Activated effector memory CD4-positive, alpha-beta T cell treated with anti-CD3 and anti-CD28 coated beads, Interleukin-2, amount 50 U/mL, for 16 hours (primary cell): ENCODE results near the gene SGSM1.
"Not testable (repeated sequence)": the region's sequence is repeated elsewhere in the genome, so short reads cannot be mapped to it uniquely, and the experiment has no call there.

Experiments used
- DNase-seq: peaks from one replicate; pipeline ENCODE4 v3.0.0-alpha.2; 2020

The SGSM1 gene

DNA sequence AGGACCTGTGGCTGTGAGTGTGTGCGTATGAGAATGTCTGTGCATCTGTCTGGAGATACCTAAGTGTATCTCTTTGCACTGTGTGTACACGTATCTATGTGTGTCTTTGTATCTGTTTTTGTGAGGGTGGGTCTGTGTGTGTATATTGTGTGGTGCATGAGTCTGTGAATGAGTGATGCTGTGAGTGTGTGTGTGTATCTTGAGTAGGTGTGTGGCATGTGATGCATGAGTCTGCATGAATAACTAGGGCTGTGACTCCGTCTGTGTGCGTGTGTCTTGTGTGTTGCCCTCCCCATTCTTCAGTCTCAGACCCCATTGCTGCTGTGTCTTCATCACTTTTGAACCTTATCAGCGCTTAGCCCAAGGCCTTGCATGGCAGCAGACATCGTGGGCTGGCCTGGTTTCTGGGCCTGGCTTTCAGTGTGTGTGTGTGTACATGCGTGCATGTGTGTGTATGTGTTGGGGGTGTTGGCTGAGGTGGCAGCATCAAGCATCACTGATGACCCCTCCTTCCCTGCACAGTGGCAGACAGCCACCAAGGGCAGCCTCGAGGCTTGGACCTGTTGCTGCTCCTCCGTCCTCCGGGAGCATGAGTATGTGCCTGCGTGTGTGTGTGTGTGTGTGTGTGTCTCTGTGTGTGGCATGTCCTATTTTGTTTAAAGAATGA lies 1.4 kb downstream of the SGSM1 start:
- no peak for DNase-seq

DNA sequence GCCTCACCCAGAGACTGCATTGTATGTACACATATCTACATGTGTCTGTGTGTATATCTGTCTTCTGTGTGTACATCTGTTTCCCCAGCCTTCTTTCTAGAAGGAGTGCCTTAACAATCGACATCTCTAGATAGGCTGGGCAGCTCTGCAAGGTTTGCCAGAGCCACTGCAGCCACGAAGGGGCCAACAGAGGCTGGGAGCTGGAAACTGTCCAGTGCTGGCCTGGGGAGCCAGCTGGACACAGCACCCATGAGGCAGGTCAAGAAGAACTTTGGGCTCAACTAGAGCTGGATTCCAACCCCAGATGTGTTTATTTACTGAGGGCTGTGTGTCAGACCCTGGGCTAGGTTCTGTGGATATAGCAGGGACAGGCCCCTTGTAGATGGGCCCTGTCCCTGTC lies 3.3 kb downstream of the SGSM1 start:
- DNase-seq = no peak

DNA sequence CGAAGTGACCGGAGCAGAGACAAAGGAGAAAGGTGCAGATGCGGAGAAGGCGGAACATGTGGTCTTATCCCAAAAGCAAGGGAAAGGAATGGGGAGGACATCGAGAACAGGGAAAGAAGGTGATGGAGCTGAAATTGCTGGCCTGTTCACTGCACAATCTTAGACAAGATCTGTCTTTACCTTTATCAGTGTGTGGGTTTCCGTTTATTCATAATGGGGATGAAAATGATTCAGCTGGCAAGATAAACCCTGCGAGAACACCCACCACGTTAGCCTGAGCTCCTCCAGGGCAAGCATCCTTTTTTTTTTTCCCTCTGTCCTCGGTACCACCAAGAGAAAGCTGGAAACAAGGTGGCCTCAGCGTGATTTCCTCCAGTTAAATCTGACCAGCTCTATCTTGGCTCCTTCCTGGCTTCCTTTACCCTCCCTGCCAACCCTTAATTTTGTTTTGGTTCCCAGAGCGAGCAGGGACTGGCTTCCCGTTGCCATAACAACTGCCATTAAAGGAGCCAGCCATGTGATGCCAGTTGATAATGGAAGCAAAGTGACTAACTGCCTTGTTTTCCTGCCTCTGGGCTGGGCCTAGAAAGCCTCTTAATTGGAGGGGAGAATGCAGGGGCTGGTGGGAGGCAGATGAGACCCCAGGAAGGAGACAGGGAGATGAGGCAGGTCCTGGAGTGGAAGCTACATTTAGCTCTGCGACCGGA lies 4.2 kb downstream of the SGSM1 start:
- no peak for DNase-seq

DNA sequence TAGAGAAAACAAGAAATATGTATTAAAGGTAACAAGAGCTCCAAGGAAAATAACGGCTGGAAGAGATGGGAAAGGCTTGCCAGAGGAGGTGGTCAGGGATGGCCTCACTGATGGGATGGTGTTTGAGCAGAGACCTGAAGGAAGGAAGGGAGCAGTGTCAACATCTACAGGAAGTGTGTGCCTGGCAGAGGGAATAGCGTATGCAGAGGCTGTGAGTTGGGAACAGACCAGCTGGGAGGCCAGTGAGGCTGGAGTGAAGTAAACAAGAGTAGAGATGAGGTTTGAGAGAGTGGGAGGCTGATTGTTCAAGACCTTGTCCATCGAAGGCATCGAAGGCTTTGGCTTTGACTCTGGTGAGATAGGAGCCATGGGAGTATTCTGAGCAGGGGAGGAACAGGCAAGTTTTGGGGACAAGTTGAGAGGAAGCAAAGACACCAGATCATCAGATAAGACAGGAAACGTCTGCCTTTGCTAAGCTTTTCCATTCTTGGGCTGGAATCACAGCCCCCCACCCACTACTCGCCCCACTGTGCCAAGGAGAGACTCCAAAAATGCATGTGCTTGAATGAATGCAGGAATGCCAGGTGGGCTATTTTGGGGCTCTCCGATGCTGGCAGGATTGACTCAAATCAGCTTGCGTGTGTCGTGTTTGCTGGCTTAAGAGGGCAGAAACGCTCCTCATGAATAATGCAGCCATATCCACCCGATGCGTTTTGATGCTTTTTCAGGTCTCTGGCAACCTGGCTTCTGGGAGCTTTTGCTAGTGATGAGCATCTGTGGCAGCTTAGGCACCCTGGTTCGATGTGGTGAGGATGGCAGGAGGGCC lies 7.2 kb downstream of the SGSM1 start:
- DNase-seq = no peak

DNA sequence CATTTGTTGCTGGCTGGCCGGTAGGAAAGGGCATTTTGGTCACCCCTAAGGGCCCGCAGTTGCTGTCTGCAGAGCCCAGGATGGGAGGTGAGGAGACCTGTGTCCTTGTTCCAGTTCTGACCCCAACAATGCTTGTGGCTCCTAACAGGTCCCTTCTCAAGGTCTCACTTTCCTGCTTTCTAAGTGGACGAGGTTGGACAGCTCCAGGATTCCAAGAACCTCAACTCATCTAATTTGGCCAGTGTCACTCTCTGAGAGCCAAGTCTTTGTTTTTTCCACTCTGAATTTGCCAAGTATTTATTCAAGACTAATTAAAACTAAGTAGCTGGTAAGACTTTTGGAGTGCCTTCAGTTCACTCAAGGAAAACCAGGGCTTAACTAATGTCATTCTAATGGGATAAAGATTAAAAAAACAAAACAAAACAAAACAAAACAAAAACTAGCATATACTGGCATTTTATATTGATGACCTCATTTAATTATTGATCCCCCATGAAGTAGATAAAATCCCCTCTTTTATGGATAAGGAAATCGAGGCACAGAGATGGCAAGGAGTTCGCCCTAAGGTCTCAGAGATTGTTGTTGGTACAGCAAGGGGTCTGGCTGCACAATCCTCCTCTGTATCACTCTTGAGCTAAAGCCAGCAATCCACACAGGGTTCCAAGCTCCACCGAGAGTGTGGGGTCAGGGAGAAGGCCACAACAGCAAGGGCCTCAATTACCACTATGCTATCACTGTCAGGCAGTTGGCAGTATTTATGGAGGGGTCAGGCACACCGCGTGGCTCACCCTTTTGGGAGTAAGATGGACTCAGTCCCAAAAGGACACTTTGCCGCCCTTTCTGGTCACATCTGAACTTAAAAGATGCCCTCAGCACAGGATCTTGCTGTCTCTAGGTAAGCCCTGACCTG lies 8.1 kb downstream of the SGSM1 start:
- no peak for DNase-seq

DNA sequence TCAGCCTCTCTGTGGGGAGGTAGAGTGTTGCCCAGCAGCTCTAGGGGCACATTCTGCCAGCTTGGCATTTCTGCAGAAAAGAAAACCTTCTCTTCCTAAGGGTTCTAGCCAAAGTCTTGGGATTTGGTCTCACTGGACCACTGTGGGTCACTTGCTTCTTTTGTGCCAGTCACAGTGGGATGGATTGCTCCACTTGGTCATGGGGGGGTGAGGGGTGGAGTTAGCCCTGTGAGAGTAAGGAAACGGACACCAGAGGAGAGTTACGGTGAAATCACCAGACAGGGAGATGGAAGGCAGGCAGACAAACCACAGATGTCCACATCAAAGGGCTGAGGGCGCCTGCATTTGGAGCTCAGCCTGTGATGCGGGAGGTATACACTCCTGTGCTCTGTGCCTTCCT lies 10.8 kb downstream of the SGSM1 start:
- no peak for DNase-seq

DNA sequence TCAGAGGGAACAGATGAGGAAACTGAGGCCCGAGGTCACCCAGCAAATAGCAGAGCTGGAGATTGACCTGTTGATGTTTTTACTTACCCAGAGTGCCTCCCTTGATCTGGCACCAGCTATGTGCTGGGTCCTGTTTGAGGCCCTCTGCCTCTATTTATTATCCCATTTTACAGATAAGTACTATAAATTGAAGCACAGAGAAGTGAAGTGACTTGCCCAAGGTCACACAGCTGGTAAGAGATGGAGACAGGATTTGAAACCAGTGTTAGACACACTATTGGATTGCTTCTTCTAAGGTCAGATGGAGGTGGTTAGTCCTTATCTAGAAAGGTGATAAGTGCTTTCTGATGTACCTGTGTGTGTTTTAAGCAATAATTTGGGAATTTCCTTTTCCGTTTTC lies 13.5 kb downstream of the SGSM1 start:
- DNase-seq = no peak

DNA sequence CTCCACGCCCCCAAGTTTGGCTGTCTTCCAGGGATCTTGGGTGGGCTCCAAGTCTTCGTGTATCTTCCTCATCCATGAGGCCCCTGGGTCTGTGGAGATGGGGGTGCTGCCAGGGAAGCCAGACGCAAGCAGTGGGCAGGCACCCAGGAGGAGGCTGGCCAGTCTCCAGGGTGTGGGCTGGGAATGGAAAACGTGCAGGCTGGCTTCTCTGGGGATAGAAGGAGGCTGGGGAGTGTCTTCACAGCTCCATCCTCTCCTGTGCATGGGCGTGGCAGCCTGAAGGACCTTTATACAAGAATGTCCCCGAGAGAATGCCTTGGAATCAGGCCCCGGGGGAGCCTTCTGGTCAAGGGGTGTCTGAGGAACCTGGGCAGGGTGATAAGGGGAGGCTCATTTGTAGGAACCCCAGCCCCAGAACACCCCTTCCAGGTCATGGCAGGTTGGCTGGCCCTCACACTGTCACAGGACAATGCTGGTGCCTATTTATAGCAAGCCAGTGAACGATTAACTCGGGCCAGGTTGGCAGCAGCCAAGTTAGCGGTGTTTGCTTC lies 14.0 kb downstream of the SGSM1 start:
- DNase-seq = no peak

DNA sequence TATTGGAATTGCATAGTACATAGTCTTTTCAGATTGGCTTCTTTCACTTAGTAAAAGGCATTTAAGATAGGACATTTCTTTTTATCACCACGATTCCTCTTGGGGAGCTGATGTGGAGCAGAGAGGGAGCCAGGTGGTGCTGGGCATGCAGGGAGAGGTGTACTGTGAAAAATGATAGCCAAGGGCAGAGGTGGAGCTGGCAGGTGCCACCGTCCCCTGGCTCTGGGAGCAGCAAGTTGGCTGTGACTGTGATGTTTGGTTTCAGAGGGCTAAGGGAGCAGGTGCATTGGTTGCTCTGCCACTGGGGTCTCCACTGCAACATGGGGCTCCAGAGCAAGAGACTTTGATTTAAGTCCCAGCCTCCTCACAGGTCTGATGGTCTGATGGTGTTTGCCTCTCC lies 16.5 kb downstream of the SGSM1 start:
- DNase-seq = no peak

DNA sequence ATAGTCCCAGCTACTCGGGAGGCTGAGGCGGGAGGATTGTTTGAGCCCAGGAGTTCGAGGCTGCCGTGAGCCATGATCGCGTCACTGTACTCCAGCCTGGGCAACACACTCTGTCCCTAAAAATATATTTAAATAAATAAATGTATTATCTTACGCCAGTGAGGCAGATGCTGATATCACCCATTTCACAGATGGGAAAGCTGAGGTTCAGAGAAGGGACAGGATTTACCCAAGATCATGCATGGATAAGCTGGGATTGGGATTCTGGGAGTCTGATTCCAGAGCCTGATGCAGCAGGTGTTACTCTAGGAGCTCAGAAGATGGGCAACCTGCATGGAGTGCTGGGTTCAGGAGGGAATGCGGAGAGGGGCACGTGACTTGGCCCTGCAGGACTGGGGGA lies 17.8 kb downstream of the SGSM1 start:
- DNase-seq = no peak

DNA sequence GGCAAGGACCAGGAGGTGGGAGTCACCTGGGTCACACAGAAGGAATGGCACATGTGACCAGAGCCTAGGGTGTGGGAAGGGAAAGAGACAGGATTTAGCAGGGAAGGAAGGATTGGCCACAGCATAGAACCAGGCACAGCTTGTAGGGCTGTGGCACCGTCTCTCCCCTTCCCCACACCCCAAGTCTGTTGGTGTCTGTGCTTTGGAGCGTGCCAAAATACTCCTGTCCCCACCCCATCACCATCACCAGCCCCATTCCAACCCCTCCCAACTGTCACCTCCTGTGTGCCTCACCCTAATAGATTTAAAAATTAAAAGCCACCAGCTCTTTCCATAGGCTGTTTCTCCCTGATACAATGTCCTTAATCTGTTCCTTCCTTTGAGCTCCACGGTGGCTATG lies 18.2 kb downstream of the SGSM1 start:
- no peak for DNase-seq

DNA sequence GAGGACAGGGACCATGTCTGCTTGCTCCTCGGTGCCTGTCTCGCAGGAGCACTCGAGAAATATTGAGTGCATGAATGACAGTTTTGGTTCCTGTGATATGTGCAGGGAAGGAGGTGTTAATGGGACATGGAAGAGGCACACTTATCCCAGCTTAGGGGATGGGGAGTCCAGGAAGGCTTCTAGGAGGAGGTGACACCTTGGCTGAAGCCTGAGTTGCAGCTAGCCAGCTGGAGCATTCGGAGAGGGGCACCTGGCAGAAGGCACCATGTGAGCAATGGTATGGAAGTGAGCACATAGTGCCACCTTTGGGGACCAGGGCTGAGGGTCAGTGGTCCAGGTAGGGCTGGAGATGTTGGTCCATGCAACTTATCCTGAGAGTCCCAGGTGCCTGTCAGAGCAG lies 18.9 kb downstream of the SGSM1 start:
- DNase-seq = no peak

DNA sequence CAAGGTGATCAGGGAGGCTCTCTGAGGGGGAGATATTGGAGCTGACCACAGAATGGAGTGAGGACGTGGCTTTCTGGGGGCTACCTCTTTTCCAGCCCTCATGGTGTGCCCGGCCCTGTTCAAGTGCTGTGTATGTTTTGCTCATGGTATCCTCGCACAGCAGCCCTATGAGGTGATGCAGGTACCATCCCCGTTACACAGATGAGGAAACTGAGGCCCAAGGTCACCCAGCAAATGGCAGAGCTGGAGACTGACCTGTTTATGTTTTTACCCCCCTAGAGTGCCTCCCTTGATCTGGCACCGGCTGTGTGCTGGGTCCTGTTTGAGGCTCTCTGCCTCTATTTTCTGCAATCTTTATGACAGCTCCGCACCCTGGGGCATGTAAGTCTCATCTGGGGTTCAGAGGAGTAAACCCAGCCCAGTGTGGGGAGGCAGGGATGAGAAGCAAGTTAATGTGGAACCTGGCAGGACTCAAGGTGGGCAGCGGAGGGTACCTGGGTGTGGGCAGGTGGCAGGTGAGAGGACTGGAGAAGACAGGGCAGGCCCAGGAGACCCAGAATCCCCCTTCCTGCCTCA lies 20.8 kb downstream of the SGSM1 start:
- DNase-seq = no peak

DNA sequence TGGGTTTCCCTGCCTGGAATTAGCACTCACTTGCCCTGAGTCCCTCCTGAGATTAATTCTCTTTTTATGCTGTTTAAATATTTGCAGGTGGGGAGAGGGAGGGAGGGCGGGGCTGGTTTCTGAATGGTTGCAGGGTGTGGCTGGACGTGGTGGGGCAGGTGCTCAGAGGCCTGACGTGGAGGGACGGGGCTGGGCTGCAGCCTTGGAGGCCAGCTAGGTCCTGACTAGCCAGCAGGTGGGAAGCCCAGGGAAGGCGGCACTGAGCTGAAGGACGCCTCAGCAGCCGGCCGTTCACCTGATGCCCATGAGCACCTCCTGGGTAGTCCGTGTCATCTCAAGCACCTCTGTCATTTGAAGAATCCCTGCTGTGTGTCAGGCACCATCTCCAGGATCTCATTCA lies 21.3 kb downstream of the SGSM1 start:
- no peak for DNase-seq

DNA sequence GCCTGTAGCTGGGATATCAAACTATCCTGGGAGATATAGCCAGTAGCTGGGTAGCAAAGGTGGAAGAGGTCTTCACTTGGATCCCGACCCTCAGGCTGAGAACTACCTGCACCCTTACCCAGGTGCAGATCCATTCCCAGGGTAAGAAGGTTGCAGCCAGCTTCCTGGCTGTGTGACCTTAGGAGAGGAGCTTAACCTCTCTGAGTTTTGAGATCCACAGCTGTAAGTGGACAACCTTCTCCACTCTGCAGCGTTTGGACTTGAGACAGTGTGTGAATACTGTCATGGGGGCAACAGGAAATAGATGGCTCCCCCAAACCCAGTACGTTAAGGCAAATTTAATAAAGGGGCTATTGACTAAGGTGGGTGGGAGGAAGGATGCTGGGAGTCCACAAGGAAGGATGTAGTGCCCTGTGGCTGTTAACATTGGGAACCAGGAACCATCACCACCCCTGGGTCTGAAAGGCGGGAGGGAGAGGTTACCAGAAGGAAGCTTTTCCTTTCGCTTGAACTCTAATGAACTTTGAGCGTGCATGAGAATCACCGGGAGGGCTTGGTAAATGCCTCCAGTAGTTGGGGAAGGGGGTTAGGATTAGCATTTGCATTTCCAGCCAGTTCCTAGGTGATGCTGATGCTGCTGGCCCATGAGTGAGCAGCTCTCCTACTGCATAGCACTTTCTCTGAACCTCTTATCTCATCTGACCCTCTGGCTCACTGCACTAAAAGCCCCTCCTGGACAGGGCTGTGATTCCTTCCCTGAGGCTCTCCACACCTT lies 24.4 kb downstream of the SGSM1 start:
- no peak for DNase-seq

DNA sequence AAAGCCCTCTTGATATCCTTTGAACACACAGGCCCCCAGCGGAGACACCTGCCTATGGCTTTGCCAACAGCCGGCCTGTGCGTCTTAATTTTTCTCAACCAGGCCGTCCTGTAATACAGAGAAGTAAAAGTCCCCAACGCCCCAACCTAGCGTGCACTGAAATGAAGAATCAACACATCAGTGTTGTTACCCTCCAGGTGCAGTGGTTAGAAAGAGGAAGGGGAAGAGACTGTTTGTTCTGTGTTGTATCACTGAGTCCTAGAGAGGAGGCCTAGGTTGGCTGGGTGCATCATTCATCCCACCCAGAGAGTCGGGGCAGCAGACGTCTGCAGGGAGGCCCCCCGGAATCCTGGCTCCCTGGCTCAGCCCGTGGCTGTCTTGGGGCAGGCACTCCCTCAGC lies 25.7 kb downstream of the SGSM1 start:
- DNase-seq = no peak

DNA sequence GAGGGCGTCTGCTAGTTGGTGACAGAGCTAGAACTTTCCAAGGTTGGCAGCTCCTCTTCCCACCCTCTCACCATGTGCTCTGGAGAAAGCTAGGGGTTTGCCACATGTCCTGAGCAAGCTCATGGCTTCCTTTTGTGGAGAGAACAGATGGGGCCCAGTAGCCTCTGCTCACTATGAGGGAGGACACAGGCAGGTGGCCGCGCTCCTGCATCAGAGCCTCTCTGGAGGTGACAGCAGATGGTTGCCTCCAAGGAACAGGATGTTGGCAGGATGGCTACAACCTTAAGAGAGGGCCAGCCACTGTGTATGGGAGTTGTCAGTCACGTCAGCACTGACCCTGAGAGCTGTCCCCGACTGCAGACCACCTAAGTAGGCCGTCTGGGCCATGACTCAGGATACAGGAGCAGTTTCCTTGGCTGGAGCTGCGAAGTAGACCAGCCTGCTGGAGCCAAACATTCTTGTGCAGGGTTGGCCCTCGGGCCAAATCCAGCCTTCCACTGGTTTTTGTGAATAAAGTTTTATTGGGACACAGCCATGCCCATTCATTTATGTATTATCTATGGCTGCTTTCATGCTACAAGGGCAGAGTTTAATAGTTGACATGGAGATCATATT lies 28.0 kb downstream of the SGSM1 start:
- DNase-seq = no peak

DNA sequence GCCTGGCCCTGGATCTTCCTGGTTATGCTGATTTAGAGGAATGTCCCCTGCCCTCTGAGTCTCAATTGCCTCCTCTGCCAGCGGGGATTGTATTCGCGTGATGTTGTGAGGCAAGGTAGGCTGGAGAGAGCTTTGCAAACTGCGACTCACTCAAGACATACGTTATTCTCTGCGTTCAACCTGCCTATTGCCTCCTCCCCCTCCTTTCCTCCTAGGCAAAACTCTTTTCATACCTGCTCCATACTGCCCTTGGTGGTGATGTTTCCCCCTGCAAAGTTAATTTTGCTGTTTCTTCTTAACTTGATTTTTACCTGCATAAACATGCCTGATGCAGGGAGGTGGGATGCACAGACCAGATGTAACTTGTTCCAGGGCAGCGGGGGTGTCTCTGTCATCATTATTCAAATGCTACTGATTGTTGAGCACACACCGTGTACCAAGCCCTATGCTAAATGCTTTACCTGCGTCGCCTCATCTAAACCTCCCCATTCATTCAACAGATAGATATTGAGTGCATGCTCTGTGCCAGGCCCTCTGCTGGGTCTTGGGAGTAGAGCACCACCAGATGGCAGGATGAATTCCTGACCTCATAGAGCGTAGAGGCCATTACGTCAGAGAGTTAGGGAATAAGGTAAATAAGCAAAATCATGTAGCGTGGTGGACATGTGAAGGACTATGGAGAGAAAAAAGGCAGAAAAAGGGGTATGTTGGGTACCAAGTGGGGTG lies 29.0 kb downstream of the SGSM1 start:
- DNase-seq = no peak

DNA sequence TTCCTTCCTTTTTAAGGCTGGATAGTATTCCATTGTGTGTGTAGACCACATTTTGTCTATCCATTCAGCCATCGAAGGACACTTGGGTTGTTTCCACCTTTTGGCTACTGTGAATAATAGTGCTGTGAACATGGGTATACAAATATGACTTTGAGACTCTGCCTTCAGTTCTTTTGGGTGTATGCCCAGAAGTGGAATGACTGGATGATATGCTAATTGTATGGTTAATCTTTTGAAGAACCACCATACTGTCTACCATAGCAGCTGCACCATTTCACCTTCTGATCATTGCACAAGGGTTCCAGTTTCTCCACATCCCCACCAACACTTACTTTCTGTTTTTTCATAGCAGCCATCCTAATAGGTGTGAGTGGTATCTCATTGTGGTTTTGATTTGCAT lies 30.3 kb downstream of the SGSM1 start:
- DNase-seq = no peak

DNA sequence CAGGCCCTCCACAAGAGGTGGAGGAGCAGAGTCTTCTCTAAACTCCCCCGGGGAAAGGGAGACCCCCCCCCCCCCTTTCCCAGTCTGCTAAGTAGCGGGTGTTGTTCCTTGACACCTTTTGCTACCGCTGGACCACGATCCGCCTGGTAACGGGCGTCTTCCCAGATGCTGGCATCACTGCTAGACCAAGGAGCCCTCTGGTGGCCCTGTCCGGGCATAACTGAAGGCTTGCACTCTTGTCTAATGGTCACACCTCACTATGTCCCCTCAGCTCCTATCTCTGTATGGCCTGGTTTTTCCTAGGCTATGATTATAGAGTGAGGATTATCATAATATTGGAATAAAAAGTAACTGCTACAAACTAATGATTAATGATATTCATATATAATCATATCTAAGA lies 31.5 kb downstream of the SGSM1 start:
- DNase-seq = not testable (repeated sequence)
